ENCODE data around the gene CLCN6. TPM values are rescaled to one million over a fixed set of nuclear protein-coding genes. Genes with fewer than 3 reads are reported as not detected.

The CLCN6 gene
- total RNA-seq, 2 donors from 2014 or later: 16.8 to 16.9 TPM

DNA sequence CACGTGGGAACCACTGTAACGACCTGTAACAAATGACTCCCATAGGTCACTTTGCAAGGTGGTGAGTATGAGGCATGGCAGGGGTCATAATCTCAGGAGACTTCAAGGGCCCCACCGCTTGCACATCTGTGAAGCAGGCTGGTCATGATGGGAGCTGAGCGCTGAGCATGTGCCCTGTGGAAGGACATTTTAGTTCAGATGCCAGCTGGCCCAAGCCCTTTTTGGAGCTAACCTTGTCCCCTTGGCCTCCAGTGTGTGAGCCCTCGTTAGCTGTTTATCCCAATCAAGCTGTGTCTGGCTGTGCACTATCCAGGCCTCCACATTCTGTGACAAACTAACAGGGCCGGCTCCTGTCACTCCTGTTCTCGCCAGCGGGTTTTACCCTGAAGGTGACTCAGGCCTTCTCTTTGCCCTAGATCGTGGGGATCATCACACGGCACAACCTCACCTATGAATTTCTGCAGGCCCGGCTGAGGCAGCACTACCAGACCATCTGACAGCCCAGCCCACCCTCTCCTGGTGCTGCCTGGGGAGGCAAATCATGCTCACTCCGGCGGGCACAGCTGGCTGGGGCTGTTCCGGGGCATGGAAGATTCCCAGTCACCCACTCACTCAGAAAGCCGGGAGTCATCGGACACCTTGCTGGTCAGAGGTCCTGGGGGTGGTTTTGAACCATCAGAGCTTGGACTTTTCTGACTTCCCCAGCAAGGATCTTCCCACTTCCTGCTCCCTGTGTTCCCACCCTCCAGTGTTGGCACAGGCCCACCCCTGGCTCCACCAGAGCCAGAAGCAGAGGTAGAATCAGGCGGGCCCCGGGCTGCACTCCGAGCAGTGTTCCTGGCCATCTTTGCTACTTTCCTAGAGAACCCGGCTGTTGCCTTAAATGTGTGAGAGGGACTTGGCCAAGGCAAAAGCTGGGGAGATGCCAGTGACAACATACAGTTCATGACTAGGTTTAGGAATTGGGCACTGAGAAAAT is 34.0 kb downstream of the CLCN6 start:
- DNase-seq (ENCODE audit: low spot score): peak; percentile 79
- intact Hi-C loops (cut with DNase I): loop anchor here (5.0 to 10.0 kb wide), 3 partner anchors 52 to 135 kb away; no protein-coding TSS in a partner anchor

GRCh38 chr1:11841245-11842153 is 35.5 kb downstream of the CLCN6 start:
- intact Hi-C loops (cut with DNase I): loop anchor here in 1 of 2 donors (10.0 kb wide), 1 partner anchor 53 kb away; no protein-coding TSS in a partner anchor
- DNase-seq (ENCODE audit: low spot score): peak; percentile 79

DNA sequence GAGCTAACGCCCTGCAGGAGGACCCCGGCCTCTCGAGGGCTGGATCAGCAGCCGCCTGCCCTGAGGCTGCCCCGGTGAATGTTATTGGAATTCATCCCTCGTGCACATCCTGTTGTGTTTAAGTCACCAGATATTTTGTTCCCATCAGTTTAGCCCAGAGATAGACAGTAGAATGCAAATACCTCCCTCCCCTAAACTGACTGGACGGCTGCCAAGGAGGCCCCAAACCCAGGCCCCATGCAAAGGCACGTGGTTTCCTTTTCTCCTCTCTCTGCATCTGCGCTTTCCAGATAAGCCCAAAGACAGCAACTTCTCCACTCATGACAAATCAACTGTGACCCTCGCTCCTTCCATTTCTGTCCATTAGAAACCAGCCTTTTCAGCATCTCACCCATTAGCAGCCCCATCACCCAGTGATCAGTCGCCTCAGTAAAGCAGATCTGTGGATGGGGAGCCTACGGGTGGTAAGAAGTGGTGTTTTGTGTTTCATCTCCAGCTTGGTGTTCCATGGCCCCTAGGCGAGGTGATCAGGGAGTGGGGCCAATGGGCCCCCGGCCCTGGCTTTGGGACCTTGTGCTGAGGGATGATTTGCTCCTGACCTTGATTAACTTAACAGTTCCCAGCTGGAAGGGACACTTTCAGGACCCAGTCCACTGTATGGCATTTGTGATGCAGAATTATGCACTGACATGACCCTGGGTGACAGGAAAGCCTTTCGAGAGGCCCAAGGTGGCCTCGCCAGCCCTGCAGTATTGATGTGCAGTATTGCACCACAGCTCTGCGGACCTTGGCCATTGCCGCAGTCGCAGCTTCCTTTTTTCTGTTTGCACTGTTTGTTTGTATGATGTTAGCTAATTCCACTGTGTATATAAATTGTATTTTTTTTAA is 36.4 kb downstream of the CLCN6 start:
- DNase-seq (ENCODE audit: low spot score): peak; percentile 80
- intact Hi-C loops (cut with DNase I): loop anchor here in 1 of 2 donors (10.0 kb wide), 1 partner anchor 52 kb away; no protein-coding TSS in a partner anchor

GRCh38 chr1:11845641-11846335 is 39.8 kb downstream of the CLCN6 start:
- DNase-seq (ENCODE audit: low spot score): no peak
- intact Hi-C loops (cut with DNase I): loop anchor here in 1 of 2 donors (10.0 kb wide), 1 partner anchor 49 kb away; no protein-coding TSS in a partner anchor

GRCh38 chr1:11847667-11848372 is 41.8 kb downstream of the CLCN6 start, which contains the start of gene NPPA:
Gene NPPA (minus strand): TSS chr1:11847783. CDS start chr1:11847684, 99 bp downstream.
- intact Hi-C loops (cut with DNase I): loop anchor here in 1 of 2 donors (10.0 kb wide), 1 partner anchor 47 kb away; no protein-coding TSS in a partner anchor
- no peak for DNase-seq (ENCODE audit: low spot score)

- intact Hi-C loops (cut with DNase I): loop anchor here in 1 of 2 donors (10.0 kb wide), 1 partner anchor 46 kb away; no protein-coding TSS in a partner anchor
- no peak for DNase-seq (ENCODE audit: low spot score)
Observed at GRCh38 chr1:11848373-11848700, 42.3 kb downstream of the CLCN6 start.

DNA sequence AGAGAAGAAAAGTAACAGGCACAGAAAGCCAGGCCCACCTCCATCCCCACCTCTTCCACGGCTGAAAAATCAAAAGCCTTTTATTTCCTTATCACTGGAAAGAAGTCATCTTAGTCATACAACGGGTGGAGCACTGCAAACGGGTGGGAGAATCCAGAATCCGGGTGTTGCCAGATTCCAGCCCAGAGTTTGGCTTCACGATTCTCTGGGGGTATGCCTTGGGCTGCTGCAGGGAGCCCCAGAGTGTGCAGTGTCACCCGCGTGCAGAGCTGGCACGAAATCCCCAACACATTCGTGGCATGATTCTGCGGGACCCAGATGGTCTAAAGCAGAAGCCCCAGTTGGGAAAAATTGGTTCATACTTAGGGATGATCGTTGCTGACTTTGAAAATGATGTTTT is 44.2 kb downstream of the CLCN6 start:
- intact Hi-C loops (cut with DNase I): no loop called here

DNA sequence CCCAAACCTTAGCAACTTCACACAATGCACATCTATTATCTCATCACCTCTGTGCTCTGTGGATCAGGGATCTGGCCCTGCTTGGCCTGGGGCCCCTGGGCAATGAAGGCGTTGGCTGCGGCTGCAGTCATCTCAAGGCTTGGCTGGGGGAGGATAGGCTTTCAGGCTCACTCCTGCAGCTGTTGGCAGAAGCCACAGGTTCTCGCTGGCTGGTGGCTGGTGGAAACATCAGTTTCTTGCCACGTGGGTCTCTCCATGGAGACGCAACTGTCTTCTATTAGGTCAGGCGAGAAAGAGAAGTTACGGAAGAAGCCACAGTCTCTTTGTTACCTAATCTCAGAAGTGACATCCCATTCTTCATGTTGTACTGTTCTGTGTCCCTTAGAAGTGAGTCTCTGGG is 45.2 kb downstream of the CLCN6 start:
- intact Hi-C loops (cut with DNase I): no loop called here
- no peak for DNase-seq (ENCODE audit: low spot score)

More for the DNA sequence above, 44.2 kb downstream of the CLCN6 start:
- no peak for DNase-seq (ENCODE audit: low spot score)

- intact Hi-C loops (cut with DNase I): no loop called here
- DNase-seq (ENCODE audit: low spot score): no peak
Observed at GRCh38 chr1:11854519-11854918, 48.5 kb downstream of the CLCN6 start.

DNA sequence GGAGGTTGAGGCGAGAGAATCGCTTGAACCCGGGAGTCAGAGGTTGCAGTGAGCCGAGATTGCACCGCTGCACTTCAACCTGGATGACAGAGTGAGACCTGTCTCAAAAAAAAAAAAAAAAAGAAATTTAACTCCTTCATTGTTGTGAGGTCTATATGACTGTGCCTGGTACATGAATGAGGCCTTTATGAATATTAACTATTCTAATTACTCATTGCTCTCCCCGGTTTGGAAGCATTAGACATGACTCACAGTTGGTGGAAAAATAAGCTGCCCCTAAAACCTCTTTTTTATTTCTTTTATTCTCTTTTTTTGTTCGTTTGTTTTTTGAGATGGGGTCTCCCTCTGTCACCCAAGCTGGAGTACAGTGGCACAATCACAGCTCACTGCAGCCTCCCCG is 49.4 kb downstream of the CLCN6 start:
- intact Hi-C loops (cut with DNase I): no loop called here
- DNase-seq (ENCODE audit: low spot score): no peak

- no peak for DNase-seq (ENCODE audit: low spot score)
- intact Hi-C loops (cut with DNase I): no loop called here
Observed at GRCh38 chr1:11856698-11857097, 50.7 kb downstream of the CLCN6 start.

GRCh38 chr1:11857164-11857851 is 51.3 kb downstream of the CLCN6 start:
- DNase-seq (ENCODE audit: low spot score): no peak
- intact Hi-C loops (cut with DNase I): no loop called here

- no peak for DNase-seq (ENCODE audit: low spot score)
- intact Hi-C loops (cut with DNase I): no loop called here
Observed at GRCh38 chr1:11858158-11858557, 52.2 kb downstream of the CLCN6 start.

DNA sequence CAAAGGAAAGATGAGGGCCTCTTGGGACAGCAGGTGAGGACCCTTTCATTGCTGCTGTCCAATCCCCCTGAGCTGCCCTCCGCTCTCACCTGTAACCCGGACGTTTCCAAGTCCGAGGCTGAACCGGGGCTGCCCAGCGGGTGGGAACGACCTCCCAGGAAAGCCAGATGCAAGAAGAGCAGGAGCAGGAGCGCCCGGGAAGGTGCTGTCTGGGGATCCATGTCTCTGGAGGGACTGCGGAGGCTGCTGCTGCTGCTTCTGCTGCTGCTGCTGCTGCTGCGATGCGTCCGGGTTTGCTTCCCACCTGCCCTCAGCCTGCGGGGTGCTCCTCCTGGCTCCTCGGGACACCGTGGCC is 52.6 kb downstream of the CLCN6 start, which contains the start of gene NPPB:
TSS of gene NPPB (minus strand) at position 333 of the 355 bp plus-strand sequence. CDS start at position 221, 112 bp downstream.
- DNase-seq (ENCODE audit: low spot score): no peak
- intact Hi-C loops (cut with DNase I): no loop called here

DNA sequence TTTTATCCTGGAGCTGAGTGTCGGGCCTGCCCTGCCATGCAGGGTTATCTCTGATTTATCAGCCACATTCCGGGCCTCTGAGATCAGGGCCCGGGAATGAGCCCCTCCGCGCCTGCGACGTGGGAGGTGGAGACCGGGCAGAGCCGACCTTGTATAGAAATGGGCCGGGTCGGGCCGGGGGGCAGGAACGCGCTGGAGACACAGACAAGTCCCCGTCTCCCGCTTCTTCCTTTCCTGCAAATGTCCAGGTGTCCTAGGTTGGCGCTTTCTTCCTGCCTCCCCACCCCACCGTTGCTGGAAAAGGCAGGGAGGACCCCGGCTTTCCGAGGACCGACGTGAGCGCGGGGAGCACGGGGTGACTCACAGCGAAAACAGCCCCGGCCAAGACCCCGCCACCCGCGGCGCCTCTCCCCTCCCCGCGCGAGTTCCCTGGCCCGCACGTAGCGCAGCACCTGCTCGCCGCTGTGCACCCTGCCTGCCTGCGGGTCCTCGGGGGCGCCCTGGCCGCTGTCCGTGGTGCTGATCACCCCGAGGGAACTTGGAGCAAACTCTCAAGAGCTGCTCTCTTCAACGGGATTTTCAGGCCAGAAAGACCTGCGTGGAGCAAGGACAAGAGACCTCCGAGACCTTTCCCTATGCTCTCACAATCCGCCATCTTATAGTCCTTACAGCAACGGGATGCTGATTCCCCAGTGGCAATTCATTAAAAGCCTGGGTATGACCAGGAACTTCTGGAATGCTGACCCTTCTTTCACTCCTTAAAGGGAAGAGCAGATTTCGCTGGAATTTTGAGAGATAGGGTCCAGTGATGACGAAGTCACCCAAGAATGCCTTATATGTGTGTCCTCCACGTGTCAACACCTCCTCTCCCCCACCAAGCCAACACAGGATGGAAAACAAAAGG is 53.2 kb downstream of the CLCN6 start:
- peak; percentile 90 for DNase-seq (ENCODE audit: low spot score)
- intact Hi-C loops (cut with DNase I): no loop called here

DNA sequence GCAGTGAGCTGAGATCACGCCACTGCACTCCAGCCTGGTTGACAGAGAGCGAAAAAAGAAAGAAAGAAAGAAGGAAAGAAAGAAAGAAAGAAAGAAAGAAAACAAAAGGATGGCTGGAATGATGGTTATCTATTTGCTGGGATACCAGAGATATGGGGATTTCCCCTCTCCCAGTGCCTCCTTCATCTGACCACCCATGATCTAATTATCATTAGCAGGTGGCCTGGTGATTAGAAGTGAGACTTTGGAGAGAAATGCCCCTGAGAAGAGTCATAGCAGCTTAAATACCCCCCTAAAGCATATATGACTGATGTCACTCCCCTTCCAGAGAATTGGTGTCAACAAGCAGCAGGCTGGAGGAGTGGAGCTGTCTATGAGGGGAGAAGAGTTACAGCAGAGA is 54.1 kb downstream of the CLCN6 start:
- intact Hi-C loops (cut with DNase I): no loop called here

More for the DNA sequence above, 54.1 kb downstream of the CLCN6 start:
- no peak for DNase-seq (ENCODE audit: low spot score)

All from posterior vena cava (tissue), 2 donors.